Activated effector memory CD4-positive, alpha-beta T cell treated with Interleukin-2 at 50 U/mL for 16 hours (primary cell): ENCODE results near the gene AMBP.

ENCODE experiments used
- DNase-seq: peaks from one replicate; pipeline ENCODE4 v3.0.0-alpha.2; 2020

Gene AMBP

GRCh38 chr9:114112778-114113584 is 34.9 kb upstream of the AMBP start:
- no peak for DNase-seq

- DNase-seq, result no peak
Observed at GRCh38 chr9:114112325-114112724, 34.2 kb upstream of the AMBP start.

GRCh38 chr9:114110180-114110579 is 32.1 kb upstream of the AMBP start:
- DNase-seq, result no peak

DNA sequence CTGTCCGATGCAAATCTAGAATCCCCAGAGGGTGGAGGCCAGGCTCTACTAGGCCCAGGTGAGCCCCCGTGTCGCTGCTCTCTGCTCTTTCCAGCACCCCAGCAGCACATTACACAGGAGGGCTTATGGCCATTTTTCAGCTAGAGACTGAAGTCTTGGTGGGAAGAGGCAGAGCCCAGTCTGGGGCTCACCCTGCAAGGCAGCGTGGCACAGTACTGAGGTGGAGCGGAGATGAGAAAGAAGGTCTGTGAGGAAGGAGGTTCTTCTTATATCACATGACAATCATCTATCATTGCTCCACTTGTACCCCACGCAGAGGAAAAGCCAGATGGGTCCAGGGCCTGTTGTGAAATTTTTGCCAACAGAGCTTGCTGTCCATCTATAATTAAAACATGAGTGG is 31.0 kb upstream of the AMBP start:
- no peak for DNase-seq

DNA sequence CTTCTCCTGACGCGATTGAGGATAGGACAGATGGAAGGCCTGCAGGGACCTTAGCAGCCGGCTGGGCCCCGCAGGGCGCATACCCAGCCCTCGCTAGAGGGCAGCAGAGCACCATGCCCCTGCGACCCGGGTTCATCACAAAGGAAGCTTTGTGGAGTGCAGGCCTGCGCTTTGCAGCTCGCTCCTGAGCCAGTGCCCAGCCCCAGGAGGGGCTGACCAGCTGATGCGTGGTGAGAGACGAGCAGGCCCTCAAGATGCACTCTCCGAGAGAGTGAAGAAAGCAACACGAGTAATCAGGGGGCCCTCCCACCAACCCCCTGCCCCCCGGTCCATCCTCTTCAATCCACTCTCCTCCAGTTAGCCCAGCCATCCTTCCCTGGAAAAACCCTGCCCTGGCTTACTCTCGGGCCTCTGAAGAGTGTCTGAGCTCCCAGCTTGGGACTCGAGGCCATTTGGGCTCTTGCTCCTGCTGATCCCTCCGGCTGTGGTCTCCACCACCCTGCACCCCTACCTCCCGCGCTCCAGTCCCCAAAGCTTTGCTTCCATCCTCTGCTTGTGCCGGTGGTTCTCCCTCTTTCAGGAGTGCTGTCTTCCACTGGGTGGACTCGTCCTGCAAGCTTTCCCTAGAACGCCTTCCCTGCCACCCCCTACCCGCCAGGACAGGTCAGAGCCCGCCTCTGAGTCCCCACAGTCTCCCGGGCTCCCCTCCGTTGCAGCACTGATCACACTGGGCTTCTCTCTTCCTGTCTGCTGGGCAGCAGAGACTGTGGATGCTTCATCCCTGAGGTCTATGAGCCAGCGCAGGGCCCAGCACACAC is 30.1 kb upstream of the AMBP start:
- DNase-seq, result no peak

GRCh38 chr9:114107286-114108001 is 29.3 kb upstream of the AMBP start:
- DNase-seq, result no peak

DNA sequence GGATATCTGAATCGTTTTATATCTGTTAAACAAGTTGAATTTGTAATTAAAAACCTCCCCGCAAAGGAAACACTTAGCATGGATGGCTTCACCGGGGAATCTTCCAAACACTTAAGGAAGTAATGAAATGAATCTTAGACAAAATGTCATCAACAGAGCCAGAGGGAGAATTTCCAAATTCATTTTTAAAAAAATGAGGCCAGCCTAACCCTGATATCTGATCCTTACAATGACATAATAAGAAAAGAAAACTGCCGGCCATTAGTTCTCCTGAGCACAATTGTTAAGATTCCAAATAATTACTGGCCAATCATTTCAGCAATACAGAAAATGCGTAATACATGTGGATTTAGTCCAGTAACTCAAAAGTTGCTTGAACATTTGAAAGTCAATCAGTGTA is 27.1 kb upstream of the AMBP start:
- no peak for DNase-seq

DNA sequence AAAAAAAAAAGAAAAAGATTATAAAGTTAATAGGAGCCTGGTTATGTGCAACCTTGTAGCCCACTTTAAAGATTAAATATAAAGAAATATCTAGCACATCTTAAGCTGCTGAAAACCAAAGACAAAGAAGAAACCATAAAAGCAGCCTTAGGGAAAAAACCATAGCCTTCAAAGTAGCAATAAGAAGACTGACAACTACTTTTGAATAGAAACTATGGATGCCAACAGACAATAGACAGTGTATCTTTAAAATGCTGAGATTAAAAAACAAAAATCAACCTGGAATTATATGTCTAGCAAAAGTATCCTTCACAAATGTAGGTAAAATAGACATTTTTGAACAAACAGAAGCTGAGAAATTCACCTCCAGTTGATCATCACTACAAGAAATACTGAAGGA is 24.4 kb upstream of the AMBP start:
- DNase-seq, result no peak

DNA sequence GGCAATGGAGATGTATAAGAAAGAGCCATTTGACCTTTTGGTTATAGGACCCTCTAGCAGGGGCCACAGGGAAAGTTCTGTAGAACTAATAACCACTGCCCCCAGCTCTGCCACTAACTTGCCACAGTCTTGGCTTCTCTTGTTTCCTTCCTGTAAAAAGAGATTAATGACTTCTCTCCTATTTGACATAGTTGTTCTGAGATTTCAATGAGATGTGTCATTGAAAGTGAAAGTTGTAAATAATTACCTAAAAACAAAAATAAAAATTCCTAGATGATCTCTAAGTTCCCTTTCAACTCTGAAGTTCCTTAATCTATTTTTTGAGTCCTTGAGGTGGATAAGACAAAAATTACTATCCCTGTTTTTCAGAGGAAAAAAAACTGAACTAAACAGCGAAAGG is 22.4 kb upstream of the AMBP start:
- no peak for DNase-seq

GRCh38 chr9:114099669-114100270 is 21.7 kb upstream of the AMBP start:
- no peak for DNase-seq

DNA sequence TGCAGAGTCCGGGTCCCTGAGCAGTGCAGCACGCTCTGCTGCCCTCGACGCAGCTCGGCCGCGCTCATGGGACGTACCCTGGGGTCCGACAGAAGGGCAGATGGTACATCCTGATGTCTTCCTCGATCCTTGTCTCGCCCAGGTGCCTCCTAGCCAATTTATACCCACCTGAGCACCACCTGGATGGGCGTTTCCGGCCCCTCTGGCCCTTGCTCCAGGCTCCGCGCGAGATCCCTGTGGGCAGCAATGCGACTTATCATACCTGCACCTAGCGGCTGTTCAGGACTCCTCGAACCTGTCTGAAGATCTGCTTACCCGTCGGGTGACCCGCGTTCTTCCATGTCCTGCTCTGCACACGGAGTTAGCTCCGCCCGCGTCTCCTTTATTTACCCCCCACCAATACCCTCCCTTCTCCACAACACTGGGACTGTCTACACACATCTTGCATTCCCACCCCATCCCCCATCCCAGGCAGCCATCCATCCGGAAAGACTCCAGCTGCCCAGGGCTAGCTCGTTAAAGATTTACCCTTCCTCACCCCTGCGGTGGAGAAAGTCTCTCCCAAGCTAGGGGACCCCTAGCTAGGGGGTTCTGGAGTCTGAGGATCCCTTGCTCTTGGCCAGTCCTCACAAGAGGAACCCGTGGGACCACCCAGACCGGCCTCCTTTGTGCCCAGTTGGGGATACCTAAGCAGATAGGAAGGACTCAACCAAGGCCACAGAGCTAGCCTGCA is 21.0 kb upstream of the AMBP start, which contains the start of gene KIF12:
KIF12 (minus strand) TSS at position 357 of the 733 bp plus-strand sequence; CDS start at position 341, 16 bp downstream.
- no peak for DNase-seq

DNA sequence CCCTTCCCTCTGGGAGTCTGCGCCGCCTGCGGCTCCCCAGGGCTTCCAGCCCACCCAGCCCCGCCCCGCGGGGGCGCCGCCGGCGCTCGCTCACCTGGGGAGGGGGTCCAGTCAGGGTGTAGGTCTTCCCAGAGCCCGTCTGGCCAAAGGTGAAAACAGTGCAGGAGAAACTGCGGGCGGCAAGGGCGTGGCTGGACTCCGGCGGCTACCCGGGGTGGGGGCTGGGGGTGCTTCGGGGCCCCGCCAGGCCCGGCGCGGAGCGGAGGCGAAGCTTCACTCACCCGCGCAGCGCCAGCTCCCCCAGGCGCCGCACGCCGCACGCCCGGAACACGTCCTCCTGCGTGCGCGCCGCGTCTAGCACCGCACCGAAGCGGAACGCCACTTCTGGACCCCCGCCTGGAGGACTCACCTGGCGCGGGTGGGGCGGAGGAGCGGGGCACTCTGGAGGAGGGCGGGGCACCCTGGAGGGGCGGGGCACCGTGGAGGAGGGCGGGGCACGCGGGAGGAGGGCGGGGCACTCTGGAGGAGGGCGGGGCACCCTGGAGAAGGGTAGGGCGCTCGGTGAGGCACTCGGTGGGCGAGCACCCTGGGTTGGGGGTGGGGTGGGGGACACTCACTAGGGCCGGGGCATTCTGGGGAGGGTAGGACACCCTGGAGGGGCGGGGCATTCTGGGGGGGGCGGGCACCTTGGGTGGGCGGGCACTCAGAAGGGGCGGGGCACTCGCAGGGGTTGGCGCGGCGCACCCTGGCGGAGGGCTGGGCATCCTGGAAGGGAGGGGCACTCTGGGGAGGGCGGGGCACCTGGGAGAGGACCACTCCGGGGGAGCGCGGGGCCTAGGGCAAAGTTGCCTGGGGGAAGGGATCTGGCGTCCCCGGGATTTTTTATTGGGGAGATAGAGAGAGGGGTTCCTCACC is 20.2 kb upstream of the AMBP start:
- DNase-seq, result no peak

DNA sequence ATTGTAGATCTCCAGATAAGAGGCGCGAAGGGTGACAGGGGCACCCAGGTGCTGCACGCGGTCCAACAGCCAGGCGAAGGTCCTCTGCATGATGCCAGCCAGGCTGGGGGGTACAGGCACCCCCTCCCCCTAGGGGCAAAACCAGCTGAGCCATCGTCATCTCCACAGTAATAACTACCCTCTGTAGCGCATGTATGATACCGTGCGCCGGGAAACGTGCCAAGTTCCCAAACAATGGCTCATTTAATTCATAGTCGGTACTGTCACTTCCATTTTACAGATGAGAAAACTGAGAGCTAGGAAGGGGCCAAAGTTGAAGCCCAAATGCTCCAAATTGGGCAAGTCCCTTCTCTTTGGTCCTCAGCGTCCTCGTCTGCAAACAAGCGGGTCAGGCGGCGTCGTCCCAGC is 19.5 kb upstream of the AMBP start:
- no peak for DNase-seq

GRCh38 chr9:114096866-114097612 is 18.9 kb upstream of the AMBP start:
- no peak for DNase-seq

- no peak for DNase-seq
Observed at GRCh38 chr9:114096041-114096511, 18.0 kb upstream of the AMBP start.

DNA sequence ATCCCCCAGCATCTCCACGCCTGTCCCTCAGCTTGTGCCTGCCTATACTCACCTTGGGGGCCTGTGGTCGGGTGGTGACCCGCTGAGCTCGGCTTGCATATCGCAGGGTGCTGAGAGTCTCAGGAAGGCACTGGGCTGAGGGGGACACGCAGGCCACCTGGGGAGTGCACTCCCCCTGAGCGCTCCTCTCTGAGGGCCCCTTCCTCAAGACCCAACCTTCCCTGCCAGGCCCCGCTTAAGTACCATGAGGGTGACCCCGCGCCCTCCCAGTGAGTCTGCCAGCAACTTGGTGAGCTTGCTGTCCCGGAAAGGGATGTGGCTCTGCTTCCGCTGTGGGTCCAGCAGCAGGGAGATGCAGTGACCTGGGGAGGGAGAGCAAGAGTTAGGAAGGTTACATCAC is 16.9 kb upstream of the AMBP start:
- no peak for DNase-seq

DNA sequence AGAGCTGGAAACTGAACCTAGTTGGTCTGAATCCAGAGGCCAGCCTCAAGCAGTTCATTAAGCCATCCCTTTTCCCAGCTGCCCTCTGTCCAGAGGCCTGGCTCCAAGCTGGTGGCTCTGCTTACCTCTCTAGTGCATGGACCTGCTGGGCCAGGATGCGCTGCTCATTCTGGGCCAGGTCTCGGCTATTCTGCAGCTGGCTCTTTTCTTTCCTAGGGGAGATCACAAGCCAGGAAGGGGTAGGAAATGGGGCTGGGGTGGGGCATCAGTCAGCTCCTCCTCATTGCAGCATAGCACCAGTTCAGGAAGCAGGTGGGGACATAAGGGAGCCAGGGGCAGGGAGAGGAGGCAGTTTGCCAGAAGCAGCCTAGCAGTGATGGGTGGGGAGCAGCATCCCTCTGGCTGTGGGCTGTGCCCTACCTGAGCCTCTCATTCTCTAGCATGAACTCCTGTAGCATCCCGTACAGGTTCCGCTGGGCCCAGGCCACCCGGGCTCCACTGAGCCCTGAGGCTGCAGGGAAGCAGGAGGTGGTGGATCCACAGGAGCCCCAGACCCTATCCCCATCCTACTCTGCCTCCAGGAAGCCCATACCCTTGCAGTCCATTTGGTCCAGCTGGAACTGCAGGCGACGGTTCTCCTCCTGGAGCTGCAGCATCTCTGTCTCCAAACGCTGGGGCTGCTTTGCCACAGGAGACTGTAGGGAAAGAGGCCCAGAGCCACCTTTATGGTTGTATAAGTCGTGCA is 15.8 kb upstream of the AMBP start:
- no peak for DNase-seq

DNA sequence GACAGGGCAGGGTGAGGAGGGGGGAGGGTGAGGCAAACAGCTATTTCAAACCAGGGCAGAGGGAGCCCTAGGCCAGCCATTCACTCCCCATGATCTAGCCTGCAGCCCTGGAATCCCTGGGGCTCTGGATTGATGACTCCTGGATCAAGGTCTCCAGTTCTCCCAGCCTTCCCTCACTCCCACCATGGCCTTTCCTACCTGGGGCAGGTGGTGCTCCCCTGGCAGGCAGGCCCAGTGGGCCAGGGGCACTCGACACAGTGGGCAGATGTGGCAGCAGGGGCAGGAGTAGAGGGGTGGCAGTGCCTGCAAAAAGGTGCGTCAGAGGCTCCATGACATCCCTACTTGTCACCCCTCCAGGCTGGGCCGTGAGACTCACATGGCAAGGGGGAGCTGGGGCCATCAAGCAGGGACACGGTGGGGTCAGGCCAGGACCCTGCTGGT is 15.0 kb upstream of the AMBP start:
- DNase-seq, result no peak

GRCh38 chr9:114092336-114092735 is 14.2 kb upstream of the AMBP start:
- DNase-seq, result no peak

DNA sequence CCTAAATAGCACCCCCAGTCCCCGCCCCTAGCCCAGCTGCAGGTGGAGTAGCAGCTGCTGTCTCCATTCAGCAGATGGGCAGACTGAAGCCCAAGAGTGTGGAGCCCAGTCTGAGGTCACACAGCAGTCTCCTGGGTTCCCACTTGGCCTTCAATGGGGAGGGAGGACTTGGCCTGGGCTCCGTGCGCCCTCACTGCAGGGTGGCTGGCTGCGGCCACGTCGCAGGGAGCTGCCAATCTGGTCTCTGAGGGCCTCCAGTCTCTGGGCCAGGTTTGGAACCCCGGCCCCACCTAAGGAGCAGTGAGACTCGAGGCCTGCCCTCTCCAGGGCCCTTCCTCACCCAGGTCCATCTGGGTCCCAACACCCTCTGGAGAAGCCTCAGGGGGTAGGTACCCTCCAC is 13.6 kb upstream of the AMBP start:
- DNase-seq, result no peak
